GM23338 (cell line): Measurements from ENCODE around the gene OR8B8.

Experiments used
- CREB1 ChIP-seq: fragments of 250-450 bp; sonication (Bioruptor Pico); IDR thresholded peaks from 2 replicates; pipeline ENCODE4 v1.5.0; 2020; ENCODE audit warnings: low read depth, mild to moderate bottlenecking, moderate library complexity
- CTCF ChIP-seq, 2 experiments: fragments of 200-600 bp in 1 of 2; sonication (generic) in 1 of 2; conservative IDR thresholded peaks; 2 replicates each; pipeline versions ENCODE4 v1.5.1 to v1.6.1; 2016 to 2017; ENCODE audit warnings: antibody characterized with exemption in 2 of 2, low read depth in 2 of 2, mild to moderate bottlenecking in 2 of 2, moderate library complexity in 1 of 2
- ETS1 ChIP-seq: IDR thresholded peaks from 2 replicates; pipeline ENCODE4 v1.6.1; 2016; ENCODE audit warnings: antibody characterized with exemption
- EZH2 ChIP-seq: fragments of 200-600 bp; sonication (generic); IDR thresholded peaks from one replicate; pipeline ENCODE4 v1.8.0; 2017; ENCODE audit warnings: antibody characterized with exemption, mild to moderate bottlenecking, low read depth; ENCODE audit not compliant: unreplicated experiment
- EZH2phosphoT487 ChIP-seq: fragments of 200-600 bp; sonication (generic); IDR thresholded peaks from one replicate; pipeline ENCODE4 v1.8.1; 2018; ENCODE audit warnings: antibody characterized with exemption; ENCODE audit not compliant: unreplicated experiment
- JUNB ChIP-seq: IDR thresholded peaks from one replicate; pipeline ENCODE4 v1.6.1; 2016; ENCODE audit warnings: antibody characterized with exemption; ENCODE audit not compliant: unreplicated experiment
- POLR2AphosphoS5 ChIP-seq: IDR thresholded peaks from 2 replicates; pipeline ENCODE4 v1.6.1; 2016; ENCODE audit warnings: antibody characterized with exemption, low read depth
- REST ChIP-seq: IDR thresholded peaks from one replicate; pipeline ENCODE4 v1.6.1; 2018; ENCODE audit warnings: antibody characterized with exemption; ENCODE audit not compliant: unreplicated experiment
- STAT1 ChIP-seq: IDR thresholded peaks from one replicate; pipeline ENCODE4 v1.6.1; 2016; ENCODE audit warnings: antibody characterized with exemption; ENCODE audit not compliant: unreplicated experiment
- ZNF114 ChIP-seq: fragments of 250-450 bp; sonication (Bioruptor Pico); IDR thresholded peaks from 2 replicates; pipeline ENCODE4 v1.5.0; 2020; ENCODE audit warnings: mild to moderate bottlenecking, moderate library complexity
- ZNF331 ChIP-seq: fragments of 250-450 bp; sonication (Bioruptor Pico); IDR thresholded peaks from 2 replicates; pipeline ENCODE4 v1.5.0; 2020; ENCODE audit warnings: low read depth, mild to moderate bottlenecking, moderate library complexity

- TF ChIP-seq EZH2: no peak
- TF ChIP-seq CTCF (conservative IDR thresholded peaks at IDR 0.05; ENCODE audit: low read depth in 2 of 2): peak in 1 of 2 experiments; percentile 37; a peak in 2 of 4 replicates
- TF ChIP-seq REST: no peak
- TF ChIP-seq POLR2AphosphoS5: no peak
- no peak for TF ChIP-seq EZH2phosphoT487
- TF ChIP-seq JUNB: no peak
- no peak for TF ChIP-seq CREB1 (CRISPR knock-in tag)
- TF ChIP-seq ETS1: no peak
- TF ChIP-seq ZNF331 (CRISPR knock-in tag): peak; percentile 75; the same call in 1 of the 2 replicates
- TF ChIP-seq ZNF114: no peak
- TF ChIP-seq STAT1: no peak
These were observed 18.5 kb upstream of the OR8B8 start for GRCh38 chr11:124463990-124464389.
